Ishikawa (cell line): ENCODE measurements around the gene SEL1L.

Experiments used
- CEBPB ChIP-seq: IDR thresholded peaks from 2 replicates; pipeline ENCODE4 v1.6.1; 2012
- EGR1 ChIP-seq: IDR thresholded peaks from 2 replicates; pipeline ENCODE4 v1.6.1; 2012
- EP300 ChIP-seq: IDR thresholded peaks from 2 replicates; pipeline ENCODE4 v1.6.1; 2012; ENCODE audit warnings: borderline replicate concordance
- FOXM1 ChIP-seq: IDR thresholded peaks from 2 replicates; pipeline ENCODE4 v1.6.1; 2012; ENCODE audit warnings: low read depth, borderline replicate concordance
- MAX ChIP-seq: IDR thresholded peaks from 2 replicates; pipeline ENCODE4 v1.6.1; 2012
- RAD21 ChIP-seq: IDR thresholded peaks from 2 replicates; pipeline ENCODE4 v1.6.1; 2012; ENCODE audit warnings: low read depth
- REST ChIP-seq: IDR thresholded peaks from 2 replicates; pipeline ENCODE4 v1.6.1; 2012; ENCODE audit warnings: low read depth, mild to moderate bottlenecking
- TAF1 ChIP-seq: IDR thresholded peaks from 2 replicates; pipeline ENCODE4 v1.6.1; 2012; ENCODE audit warnings: low read depth, mild to moderate bottlenecking
- TCF12 ChIP-seq: IDR thresholded peaks from 2 replicates; pipeline ENCODE4 v1.6.1; 2012; ENCODE audit warnings: low read depth
- TEAD4 ChIP-seq: IDR thresholded peaks from 2 replicates; pipeline ENCODE4 v1.6.1; 2012
- YY1 ChIP-seq: IDR thresholded peaks from 2 replicates; pipeline ENCODE4 v1.6.1; 2012; ENCODE audit warnings: low read depth
- ZBTB7A ChIP-seq: IDR thresholded peaks from 2 replicates; pipeline ENCODE4 v1.6.1; 2012; ENCODE audit warnings: low read depth

GRCh38 chr14:81449114-81449513 is 84.5 kb downstream of the SEL1L start:
- TF ChIP-seq TAF1 (no peak), EGR1 (no peak), FOXM1 (no peak), EP300 (no peak), CEBPB (no peak), MAX (no peak), YY1 (no peak), REST (no peak), ZBTB7A (no peak), TEAD4 (no peak), RAD21 (no peak), TCF12 (no peak)
